ENCODE results near the gene SLC24A4.

Gene SLC24A4

DNA sequence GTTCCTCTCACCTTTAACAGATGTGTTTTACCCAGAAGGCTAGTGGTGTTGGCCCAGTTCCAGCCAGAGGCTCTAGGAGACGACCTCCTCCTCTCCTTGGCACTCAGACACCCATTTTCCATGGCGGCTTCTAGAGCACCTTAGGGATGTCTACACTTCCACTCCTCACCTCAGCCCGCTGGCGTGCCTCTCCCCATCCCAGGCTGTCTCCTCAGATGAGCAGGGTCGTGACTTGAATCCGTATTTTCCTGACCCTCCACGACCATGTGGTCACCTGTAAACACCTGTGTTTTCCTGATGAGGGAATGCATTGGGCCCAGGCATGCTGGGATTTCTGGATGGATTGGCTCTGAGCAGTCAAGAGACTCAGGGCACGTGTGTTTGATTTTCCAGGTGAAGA is 168.8 kb downstream of the SLC24A4 start:
- Histone ChIP-seq H3K4me3 (ENCODE audit: low read length) (no peak overlapping the region), H3K36me3 (ENCODE audit: control insufficient read depth, low read depth, low read length) (no peaks in the 10 kb centered on the region), H3K27me3 (ENCODE audit: control insufficient read depth, insufficient read depth, low read length) (no peaks in the 10 kb centered on the region), H3K4me1 (ENCODE audit: control insufficient read depth, low read depth, low read length) (peaks cover 7% of the 10 kb centered on the region), H3K27ac (ENCODE audit: low read length) (no peak overlapping the region), H3K9me3 (ENCODE audit: control insufficient read depth, low read depth, low read length) (no peaks in the 10 kb centered on the region), H3K9ac (ENCODE audit: low read length) (no peak overlapping the region)

DNA sequence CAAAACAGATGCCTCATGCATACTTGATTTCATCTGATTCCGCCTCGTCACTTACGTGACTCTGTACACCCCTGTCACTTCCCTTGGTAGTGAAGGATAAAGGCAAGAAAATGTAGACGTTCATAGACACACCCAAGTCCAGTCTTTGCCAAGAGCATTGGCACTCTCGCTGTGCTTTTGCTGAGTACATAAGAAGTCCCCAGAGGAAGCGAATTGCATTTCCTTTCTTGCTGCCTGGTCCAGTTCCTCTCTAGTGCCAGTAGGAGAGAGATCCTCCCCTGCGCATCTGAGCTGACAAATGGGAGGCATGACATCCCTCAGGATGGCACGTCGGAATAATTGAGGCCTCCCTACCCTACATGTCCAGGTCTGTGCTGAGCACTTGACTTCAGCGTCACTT is 169.3 kb downstream of the SLC24A4 start:
- no peak overlapping the region for H3K27ac ChIP-seq (ENCODE audit: low read length)
- peaks cover 8% of the 10 kb centered on the region for H3K4me1 ChIP-seq (ENCODE audit: control insufficient read depth, low read depth, low read length)
- no peaks in the 10 kb centered on the region for H3K27me3 ChIP-seq (ENCODE audit: control insufficient read depth, insufficient read depth, low read length)
- no peaks in the 10 kb centered on the region for H3K36me3 ChIP-seq (ENCODE audit: control insufficient read depth, low read depth, low read length)
- H3K9ac ChIP-seq (ENCODE audit: low read length) = no peak overlapping the region
- H3K9me3 ChIP-seq (ENCODE audit: control insufficient read depth, low read depth, low read length) = no peaks in the 10 kb centered on the region
- H3K4me3 ChIP-seq (ENCODE audit: low read length) = no peak overlapping the region

DNA sequence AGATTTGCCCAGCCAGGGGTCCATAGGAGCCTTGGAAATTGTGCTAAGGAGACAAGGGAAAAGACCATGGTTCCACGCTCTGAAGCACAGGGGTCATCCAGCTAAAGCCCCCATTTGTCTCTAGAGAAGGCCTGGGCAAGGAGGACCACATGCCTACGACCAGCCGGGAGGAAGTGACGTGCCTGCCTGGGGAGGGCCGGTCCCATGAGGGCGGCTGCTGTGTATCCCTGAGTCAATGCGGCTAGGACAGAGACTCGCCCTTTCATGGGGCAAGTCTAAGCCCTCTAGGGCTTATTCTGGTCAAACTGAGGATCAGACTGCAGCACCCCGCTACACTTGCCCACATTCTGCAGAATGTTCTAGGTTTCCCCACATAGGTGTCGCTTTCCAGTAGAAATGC is 170.1 kb downstream of the SLC24A4 start:
- peaks cover 9% of the 10 kb centered on the region for H3K4me1 ChIP-seq (ENCODE audit: control insufficient read depth, low read depth, low read length)
- no peaks in the 10 kb centered on the region for H3K27me3 ChIP-seq (ENCODE audit: control insufficient read depth, insufficient read depth, low read length)
- no peak overlapping the region for H3K27ac ChIP-seq (ENCODE audit: low read length)
- H3K9me3 ChIP-seq (ENCODE audit: control insufficient read depth, low read depth, low read length) = no peaks in the 10 kb centered on the region
- H3K4me3 ChIP-seq (ENCODE audit: low read length) = no peak overlapping the region
- H3K9ac ChIP-seq (ENCODE audit: low read length) = no peak overlapping the region
- no peaks in the 10 kb centered on the region for H3K36me3 ChIP-seq (ENCODE audit: control insufficient read depth, low read depth, low read length)

DNA sequence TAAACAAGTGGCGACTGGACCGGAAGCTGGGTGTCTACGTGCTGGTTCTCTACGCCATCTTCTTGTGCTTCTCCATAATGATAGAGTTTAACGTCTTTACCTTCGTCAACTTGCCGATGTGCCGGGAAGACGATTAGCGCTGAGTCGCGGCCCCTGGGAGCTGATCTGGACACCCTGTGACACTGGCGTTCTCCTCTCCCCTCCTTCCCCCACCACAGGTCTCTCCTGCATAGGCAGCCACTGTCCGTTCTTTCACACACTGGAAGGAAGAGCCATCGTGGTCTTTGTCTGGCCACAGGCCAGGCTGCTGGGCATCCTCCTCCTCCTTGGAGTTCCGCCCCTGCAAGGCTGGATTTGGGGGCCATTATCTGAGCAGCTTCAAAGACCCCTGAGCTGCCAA is 170.5 kb downstream of the SLC24A4 start:
- no peaks in the 10 kb centered on the region for H3K36me3 ChIP-seq (ENCODE audit: control insufficient read depth, low read depth, low read length)
- H3K27ac ChIP-seq (ENCODE audit: low read length) = no peak overlapping the region
- H3K9ac ChIP-seq (ENCODE audit: low read length) = no peak overlapping the region
- H3K27me3 ChIP-seq (ENCODE audit: control insufficient read depth, insufficient read depth, low read length) = no peaks in the 10 kb centered on the region
- peaks cover 9% of the 10 kb centered on the region for H3K4me1 ChIP-seq (ENCODE audit: control insufficient read depth, low read depth, low read length)
- no peaks in the 10 kb centered on the region for H3K9me3 ChIP-seq (ENCODE audit: control insufficient read depth, low read depth, low read length)
- H3K4me3 ChIP-seq (ENCODE audit: low read length) = no peak overlapping the region

DNA sequence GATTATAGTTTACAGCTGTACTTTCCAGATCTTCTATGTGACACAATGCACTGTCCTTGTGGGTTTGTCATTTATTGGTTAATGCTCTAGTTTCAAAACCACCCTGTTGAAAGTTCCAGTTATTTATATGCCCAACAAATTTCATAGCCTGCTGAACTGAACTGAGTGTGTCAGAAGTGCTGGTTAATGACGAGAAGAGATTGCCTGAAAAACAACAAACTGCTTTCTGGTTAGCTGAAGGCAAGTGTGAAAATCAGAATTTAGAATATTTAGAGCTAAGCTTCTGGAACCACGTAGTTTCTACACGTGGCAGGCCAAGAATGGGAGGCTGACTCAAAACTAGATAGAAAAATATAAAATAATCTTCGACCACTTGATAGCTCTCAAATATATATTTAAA is 171.5 kb downstream of the SLC24A4 start:
- Histone ChIP-seq H3K9me3 (ENCODE audit: control insufficient read depth, low read depth, low read length) (no peaks in the 10 kb centered on the region), H3K9ac (ENCODE audit: low read length) (no peak overlapping the region), H3K4me3 (ENCODE audit: low read length) (no peak overlapping the region), H3K36me3 (ENCODE audit: control insufficient read depth, low read depth, low read length) (no peaks in the 10 kb centered on the region), H3K4me1 (ENCODE audit: control insufficient read depth, low read depth, low read length) (peaks cover 9% of the 10 kb centered on the region), H3K27me3 (ENCODE audit: control insufficient read depth, insufficient read depth, low read length) (no peaks in the 10 kb centered on the region), H3K27ac (ENCODE audit: low read length) (no peak overlapping the region)

DNA sequence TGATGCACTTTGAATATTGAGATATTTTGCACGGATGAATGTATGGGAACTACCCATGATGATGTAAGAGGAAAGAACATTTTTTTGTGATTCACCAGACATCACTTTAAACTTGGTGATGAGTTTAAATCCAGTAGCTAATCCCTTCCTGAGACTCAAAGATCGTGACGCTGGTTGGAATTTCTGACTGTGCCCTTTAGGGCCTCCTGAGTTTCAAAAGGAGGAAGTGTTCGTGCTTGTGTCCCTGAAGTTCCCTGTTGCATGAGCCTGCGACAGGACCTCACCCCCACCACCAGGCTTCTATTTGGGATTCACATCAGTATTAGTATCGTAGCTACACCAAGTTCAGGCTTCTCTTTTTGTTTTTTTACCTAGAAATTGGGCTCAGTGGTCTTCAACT is 172.1 kb downstream of the SLC24A4 start:
- no peaks in the 10 kb centered on the region for H3K36me3 ChIP-seq (ENCODE audit: control insufficient read depth, low read depth, low read length)
- no peaks in the 10 kb centered on the region for H3K27me3 ChIP-seq (ENCODE audit: control insufficient read depth, insufficient read depth, low read length)
- no peak overlapping the region for H3K9ac ChIP-seq (ENCODE audit: low read length)
- H3K4me3 ChIP-seq (ENCODE audit: low read length) = no peak overlapping the region
- peaks cover 9% of the 10 kb centered on the region for H3K4me1 ChIP-seq (ENCODE audit: control insufficient read depth, low read depth, low read length)
- no peak overlapping the region for H3K27ac ChIP-seq (ENCODE audit: low read length)
- no peaks in the 10 kb centered on the region for H3K9me3 ChIP-seq (ENCODE audit: control insufficient read depth, low read depth, low read length)

DNA sequence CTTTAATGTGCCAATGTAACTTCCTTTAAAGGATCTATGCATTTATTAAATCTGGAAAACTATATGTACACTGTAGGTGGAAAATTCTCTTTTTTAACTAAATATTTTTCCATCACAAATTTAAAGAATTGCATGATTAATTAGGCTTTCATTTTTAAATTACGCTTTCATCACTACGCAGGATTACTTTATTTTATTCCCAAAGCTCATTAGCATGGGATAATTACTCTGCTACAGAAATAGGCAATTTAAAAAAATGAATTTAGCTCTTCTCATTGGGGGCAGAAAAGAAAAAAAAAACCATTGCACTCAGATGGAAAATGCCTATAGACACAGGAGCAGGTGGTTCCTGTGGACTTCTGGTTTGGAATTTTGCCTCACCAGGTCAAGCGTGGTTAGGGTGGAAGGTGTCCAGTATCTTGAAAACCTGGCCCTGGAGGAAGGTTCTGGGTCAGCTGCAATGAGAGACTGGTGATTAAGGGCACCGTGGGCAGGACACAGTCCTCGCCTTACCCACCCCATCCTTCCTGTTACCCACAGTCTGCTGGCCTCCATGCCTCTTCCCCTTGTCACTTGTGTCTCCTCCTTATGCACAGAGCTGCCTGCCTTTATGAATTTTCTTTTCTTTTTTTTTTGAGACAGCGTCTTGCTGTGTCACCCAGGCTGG is 173.4 kb downstream of the SLC24A4 start:
- H3K27me3 ChIP-seq (ENCODE audit: control insufficient read depth, insufficient read depth, low read length) = no peaks in the 10 kb centered on the region
- H3K9ac ChIP-seq (ENCODE audit: low read length) = no peak overlapping the region
- no peaks in the 10 kb centered on the region for H3K9me3 ChIP-seq (ENCODE audit: control insufficient read depth, low read depth, low read length)
- no peaks in the 10 kb centered on the region for H3K36me3 ChIP-seq (ENCODE audit: control insufficient read depth, low read depth, low read length)
- H3K27ac ChIP-seq (ENCODE audit: low read length) = no peak overlapping the region
- no peak overlapping the region for H3K4me3 ChIP-seq (ENCODE audit: low read length)
- H3K4me1 ChIP-seq (ENCODE audit: control insufficient read depth, low read depth, low read length) = peaks cover 9% of the 10 kb centered on the region

DNA sequence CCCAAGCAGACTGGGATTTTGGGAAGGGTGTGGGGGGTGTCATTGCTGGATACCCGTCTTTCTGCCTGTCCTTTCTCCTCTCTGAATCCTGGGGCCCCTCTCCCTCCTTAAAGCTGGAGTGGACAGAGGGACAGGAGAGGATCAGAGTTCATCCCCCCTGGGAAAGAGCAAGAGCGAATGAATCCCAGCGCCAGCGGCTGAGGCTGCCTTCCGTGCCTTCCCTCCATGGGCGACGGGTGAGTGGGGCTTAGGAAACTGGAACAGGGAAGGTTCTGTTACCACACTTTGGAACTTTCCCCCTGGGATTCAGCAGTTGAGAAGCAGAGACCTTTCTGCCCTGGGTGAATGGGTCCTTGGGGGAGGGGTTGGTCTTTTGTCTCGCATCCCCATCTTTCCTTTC is 174.4 kb downstream of the SLC24A4 start:
- Histone ChIP-seq H3K27me3 (ENCODE audit: control insufficient read depth, insufficient read depth, low read length) (no peaks in the 10 kb centered on the region), H3K36me3 (ENCODE audit: control insufficient read depth, low read depth, low read length) (no peaks in the 10 kb centered on the region), H3K9ac (ENCODE audit: low read length) (no peak overlapping the region), H3K27ac (ENCODE audit: low read length) (no peak overlapping the region), H3K9me3 (ENCODE audit: control insufficient read depth, low read depth, low read length) (no peaks in the 10 kb centered on the region), H3K4me1 (ENCODE audit: control insufficient read depth, low read depth, low read length) (peaks cover 9% of the 10 kb centered on the region), H3K4me3 (ENCODE audit: low read length) (no peak overlapping the region)

DNA sequence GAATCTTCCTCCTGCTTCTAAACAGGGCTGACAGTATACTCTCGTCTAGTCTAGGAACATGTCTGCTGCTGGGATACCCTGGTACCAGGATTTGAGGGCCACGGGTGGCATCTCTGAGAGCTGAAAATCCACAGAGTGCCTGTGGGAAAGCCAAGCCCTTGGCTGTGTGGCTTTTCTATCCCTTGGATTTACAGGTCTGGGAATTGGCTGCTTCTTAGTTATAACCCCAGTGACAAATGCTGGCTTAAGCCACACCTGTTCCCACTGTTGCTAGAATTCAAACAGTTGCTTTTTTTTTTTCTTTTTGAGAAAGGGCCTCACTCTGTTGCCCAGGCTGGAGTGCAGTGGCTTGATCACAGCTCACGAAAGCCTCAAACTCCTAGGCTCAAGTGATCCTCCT is 176.3 kb downstream of the SLC24A4 start:
- Histone ChIP-seq H3K9me3 (ENCODE audit: control insufficient read depth, low read depth, low read length) (no peaks in the 10 kb centered on the region), H3K27me3 (ENCODE audit: control insufficient read depth, insufficient read depth, low read length) (no peaks in the 10 kb centered on the region), H3K27ac (ENCODE audit: low read length) (no peak overlapping the region), H3K4me1 (ENCODE audit: control insufficient read depth, low read depth, low read length) (peaks cover 9% of the 10 kb centered on the region), H3K9ac (ENCODE audit: low read length) (no peak overlapping the region), H3K4me3 (ENCODE audit: low read length) (no peak overlapping the region), H3K36me3 (ENCODE audit: control insufficient read depth, low read depth, low read length) (no peaks in the 10 kb centered on the region)

DNA sequence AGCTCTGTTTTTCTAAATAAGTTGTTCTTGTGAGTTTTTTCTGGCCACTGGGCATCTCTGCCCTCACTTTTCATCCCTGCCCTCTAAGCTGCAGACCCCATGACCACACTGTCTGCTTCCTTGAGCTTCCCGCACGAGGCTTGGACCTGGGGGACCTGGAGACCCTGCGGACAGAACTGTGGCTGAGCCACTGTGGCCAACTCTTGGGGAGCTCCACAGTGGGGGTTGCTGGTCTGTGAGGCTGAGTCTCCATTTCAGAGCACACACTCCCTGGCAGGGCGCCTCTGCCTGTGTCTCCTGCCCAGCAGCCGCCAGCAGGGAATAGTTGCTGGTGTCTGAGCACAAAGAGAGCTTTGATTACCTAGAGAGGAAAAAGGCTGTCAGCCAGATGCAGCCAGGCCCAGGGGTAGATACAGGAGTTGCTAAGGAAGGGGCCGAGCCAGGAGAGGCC is 177.6 kb downstream of the SLC24A4 start:
- Histone ChIP-seq H3K36me3 (ENCODE audit: control insufficient read depth, low read depth, low read length) (no peaks in the 10 kb centered on the region), H3K9ac (ENCODE audit: low read length) (no peak overlapping the region), H3K4me1 (ENCODE audit: control insufficient read depth, low read depth, low read length) (peaks cover 9% of the 10 kb centered on the region), H3K27ac (ENCODE audit: low read length) (no peak overlapping the region), H3K27me3 (ENCODE audit: control insufficient read depth, insufficient read depth, low read length) (no peaks in the 10 kb centered on the region), H3K9me3 (ENCODE audit: control insufficient read depth, low read depth, low read length) (no peaks in the 10 kb centered on the region), H3K4me3 (ENCODE audit: low read length) (no peak overlapping the region)

DNA sequence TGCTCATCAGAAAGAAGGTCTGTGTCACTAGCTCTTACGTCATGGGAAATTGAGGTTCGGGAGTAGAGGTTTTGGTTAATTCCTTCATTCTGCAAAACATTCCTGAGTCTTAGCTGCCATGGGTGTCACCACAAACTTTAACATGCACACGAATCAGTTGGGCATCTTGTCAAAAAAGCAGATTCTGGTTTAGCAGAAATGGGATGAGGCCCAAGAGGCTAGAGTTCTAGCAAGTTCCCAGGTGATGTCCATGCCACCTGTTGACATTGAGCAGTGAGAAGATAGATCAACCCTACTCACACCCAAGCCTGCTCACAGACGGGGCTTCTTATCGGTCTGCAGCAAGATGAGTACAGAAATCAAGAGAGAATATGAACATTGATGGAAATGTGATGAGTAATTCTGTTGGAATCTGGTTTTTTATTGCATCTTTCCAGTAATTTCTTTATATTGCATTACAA is 179.0 kb downstream of the SLC24A4 start:
- Histone ChIP-seq H3K36me3 (ENCODE audit: control insufficient read depth, low read depth, low read length) (no peaks in the 10 kb centered on the region), H3K4me1 (ENCODE audit: control insufficient read depth, low read depth, low read length) (peaks cover 9% of the 10 kb centered on the region), H3K9ac (ENCODE audit: low read length) (no peak overlapping the region), H3K9me3 (ENCODE audit: control insufficient read depth, low read depth, low read length) (no peaks in the 10 kb centered on the region), H3K4me3 (ENCODE audit: low read length) (no peak overlapping the region), H3K27me3 (ENCODE audit: control insufficient read depth, insufficient read depth, low read length) (no peaks in the 10 kb centered on the region), H3K27ac (ENCODE audit: low read length) (no peak overlapping the region)

DNA sequence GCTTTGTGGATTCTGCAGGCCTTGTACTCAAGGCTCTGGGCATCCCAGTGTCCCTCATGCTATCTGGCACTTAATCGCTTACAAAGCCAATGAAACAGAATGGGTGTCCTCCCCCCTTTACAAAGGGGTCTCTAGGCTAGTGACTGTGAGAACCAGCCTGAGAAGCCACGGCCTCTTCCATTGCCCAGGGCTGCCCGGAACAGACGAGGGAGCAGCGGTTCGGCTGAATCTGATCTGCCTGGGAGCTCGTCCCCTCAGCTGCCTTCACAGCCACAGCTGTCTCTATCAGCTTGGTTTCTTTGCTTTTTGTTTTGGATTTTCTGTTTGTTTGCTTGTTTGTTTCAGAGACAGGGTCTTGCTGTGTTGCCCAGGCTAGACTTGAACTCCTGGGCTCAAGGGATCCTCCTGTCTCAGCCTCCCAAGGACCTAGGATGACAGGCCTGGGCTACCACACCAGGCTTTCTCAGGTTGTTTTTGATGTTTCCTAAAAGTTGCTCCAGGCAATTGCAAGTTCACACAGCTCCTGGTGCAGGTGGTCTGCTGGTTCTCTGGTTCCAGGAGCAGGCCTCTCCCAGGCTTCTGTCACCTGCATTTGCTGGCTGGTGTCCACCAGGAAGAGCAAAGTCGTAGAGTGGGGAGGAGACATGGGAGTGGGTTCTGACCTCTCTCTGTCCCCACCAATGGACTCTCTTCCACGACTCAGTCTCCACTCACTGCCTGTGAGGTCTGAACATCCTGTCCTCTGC is 179.7 kb downstream of the SLC24A4 start:
- no peak overlapping the region for H3K27ac ChIP-seq (ENCODE audit: low read length)
- H3K9ac ChIP-seq (ENCODE audit: low read length) = no peak overlapping the region
- peaks cover 3% of the 10 kb centered on the region for H3K4me1 ChIP-seq (ENCODE audit: control insufficient read depth, low read depth, low read length)
- no peaks in the 10 kb centered on the region for H3K27me3 ChIP-seq (ENCODE audit: control insufficient read depth, insufficient read depth, low read length)
- H3K9me3 ChIP-seq (ENCODE audit: control insufficient read depth, low read depth, low read length) = no peaks in the 10 kb centered on the region
- H3K36me3 ChIP-seq (ENCODE audit: control insufficient read depth, low read depth, low read length) = no peaks in the 10 kb centered on the region
- H3K4me3 ChIP-seq (ENCODE audit: low read length) = no peak overlapping the region

Measured in iPS-18a (cell line).